ENCODE results near the gene KCNQ1OT1. TPM values are rescaled to one million over a fixed set of nuclear protein-coding genes. Genes with fewer than 3 reads are reported as not detected.

The KCNQ1OT1 gene
- polyA plus RNA-seq, 4 donors, result 0.46 to 2.7 (median 1.5) TPM

- DNase-seq (ENCODE audit: low read depth in 4 of 4, low spot score in 2 of 4), result no peak
Measured at GRCh38 chr11:2689651-2690575, 9.9 kb downstream of the KCNQ1OT1 start.

GRCh38 chr11:2688381-2689231 lies 11.2 kb downstream of the KCNQ1OT1 start:
- DNase-seq (ENCODE audit: low read depth in 4 of 4, low spot score in 2 of 4), result no peak

GRCh38 chr11:2687782-2688191 lies 12.0 kb downstream of the KCNQ1OT1 start:
- DNase-seq (ENCODE audit: low read depth in 4 of 4, low spot score in 2 of 4), result no peak

DNA sequence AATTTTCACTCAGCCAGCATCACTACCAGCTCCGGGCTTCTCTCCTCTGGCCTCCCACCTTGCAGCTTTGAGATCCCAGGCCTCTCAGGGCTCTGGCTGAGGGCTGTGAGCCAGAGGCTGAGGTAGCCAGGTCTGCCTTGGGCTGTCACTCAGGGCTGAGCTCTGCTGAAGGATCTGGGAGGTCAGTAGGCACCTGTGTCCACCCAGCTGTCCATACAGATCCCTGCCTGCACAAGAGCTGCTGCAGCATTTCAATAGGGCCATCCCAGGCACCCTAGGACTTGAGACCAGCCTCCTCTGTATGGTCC lies 12.6 kb downstream of the KCNQ1OT1 start:
- no peak for DNase-seq (ENCODE audit: low read depth in 4 of 4, low spot score in 2 of 4)

- no peak for DNase-seq (ENCODE audit: low read depth in 4 of 4, low spot score in 2 of 4)
Measured at GRCh38 chr11:2686360-2687222, 13.2 kb downstream of the KCNQ1OT1 start.

- DNase-seq (ENCODE audit: low read depth in 4 of 4, low spot score in 2 of 4), result no peak
Measured at GRCh38 chr11:2685566-2686359, 14.0 kb downstream of the KCNQ1OT1 start.

- no peak for DNase-seq (ENCODE audit: low read depth in 4 of 4, low spot score in 2 of 4)
Measured at GRCh38 chr11:2685051-2685450, 14.7 kb downstream of the KCNQ1OT1 start.

GRCh38 chr11:2684581-2684980 lies 15.2 kb downstream of the KCNQ1OT1 start:
- DNase-seq (ENCODE audit: low read depth in 4 of 4, low spot score in 2 of 4), result no peak

DNA sequence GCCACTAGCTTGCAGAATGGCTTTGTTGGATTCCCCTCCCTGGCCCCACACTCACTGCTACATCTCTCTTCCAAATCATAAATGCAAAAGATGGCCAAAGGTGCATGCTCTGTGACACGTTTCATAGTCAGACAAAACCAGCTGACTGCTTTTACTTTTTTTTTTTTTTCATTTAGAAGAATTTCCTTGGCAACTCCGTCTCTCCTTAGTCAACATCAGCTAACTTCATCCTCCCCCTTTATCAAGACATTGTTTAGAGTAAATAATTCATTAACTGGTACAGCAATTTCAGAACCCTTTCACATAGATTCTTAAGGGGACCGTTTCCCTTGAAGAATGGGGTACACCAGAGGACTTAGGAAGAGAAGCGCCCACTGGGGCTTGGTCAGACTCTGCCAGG lies 16.0 kb downstream of the KCNQ1OT1 start:
- no peak for DNase-seq (ENCODE audit: low read depth in 4 of 4, low spot score in 2 of 4)

- no peak for DNase-seq (ENCODE audit: low read depth in 4 of 4, low spot score in 2 of 4)
Measured at GRCh38 chr11:2681408-2682145, 18.2 kb downstream of the KCNQ1OT1 start.

DNA sequence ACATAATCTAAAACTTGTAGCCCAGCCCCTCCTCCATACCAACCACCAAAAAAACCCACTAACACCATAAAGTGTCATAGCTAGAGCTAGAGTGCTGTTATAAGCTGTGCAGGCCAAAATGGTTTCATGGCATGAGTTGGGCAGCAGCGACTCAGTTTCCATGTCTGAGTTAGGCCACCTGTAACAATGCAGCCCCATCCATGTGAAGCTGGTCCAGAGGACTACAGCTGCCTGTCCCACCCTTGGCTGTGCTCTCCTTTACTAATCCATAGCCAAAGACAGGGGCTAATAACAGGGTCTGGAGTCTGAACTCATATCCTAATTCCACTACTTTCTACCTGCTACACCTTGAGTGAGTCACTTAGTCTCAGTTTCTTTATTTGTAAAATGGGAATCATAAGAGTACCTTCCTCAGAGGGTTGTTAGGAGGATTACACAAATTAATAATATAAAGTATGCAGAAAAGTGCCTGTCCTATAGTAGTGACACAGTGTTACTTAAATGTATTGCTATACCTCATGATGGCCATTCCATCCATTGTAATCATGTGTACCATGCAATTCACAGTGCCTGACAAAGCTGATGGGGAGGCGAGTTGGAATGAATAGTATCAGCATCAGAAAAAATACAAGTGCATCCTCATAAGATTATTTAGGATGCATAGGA lies 20.6 kb downstream of the KCNQ1OT1 start:
- no peak for DNase-seq (ENCODE audit: low read depth in 4 of 4, low spot score in 2 of 4)

GRCh38 chr11:2678396-2678795 lies 21.4 kb downstream of the KCNQ1OT1 start:
- no peak for DNase-seq (ENCODE audit: low read depth in 4 of 4, low spot score in 2 of 4)

- DNase-seq (ENCODE audit: low read depth in 4 of 4, low spot score in 2 of 4), result no peak
Measured at GRCh38 chr11:2677127-2677526, 22.7 kb downstream of the KCNQ1OT1 start.

GRCh38 chr11:2675540-2675939 lies 24.3 kb downstream of the KCNQ1OT1 start:
- no peak for DNase-seq (ENCODE audit: low read depth in 4 of 4, low spot score in 2 of 4)

- DNase-seq (ENCODE audit: low read depth in 4 of 4, low spot score in 2 of 4), result no peak
Measured at GRCh38 chr11:2674658-2675131, 25.1 kb downstream of the KCNQ1OT1 start.

DNA sequence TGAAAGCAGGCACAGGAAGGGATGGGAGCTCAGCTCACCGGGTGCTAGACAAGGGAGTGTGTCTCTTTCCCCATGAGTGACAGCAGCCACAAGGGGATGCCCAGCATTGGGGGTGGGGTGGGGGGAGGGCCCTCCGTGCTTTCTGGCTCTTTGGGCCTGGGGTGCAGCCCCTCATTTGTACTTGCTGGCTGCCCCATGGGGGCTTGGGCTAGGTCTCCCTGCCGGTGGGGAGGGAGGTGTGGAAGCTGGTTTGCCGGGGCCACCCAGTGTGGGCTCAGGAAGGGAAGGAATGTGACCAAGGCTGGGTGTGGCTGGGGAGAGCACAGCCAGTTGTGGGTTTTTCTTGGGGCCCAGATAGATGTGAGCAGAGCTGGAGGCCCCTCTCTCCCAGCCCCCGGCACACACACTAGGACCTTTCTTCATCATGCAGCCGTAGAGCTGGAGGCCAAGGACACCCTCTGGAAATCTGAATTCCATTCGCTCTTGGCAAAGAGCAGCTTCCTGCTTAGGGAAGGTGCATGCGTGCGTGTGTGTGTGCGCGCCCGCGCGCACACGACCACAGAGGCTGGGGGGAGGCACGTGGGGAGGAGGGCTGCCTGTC lies 25.8 kb downstream of the KCNQ1OT1 start:
- DNase-seq (ENCODE audit: low read depth in 4 of 4, low spot score in 2 of 4), result no peak

GRCh38 chr11:2673250-2673610 lies 26.6 kb downstream of the KCNQ1OT1 start:
- no peak for DNase-seq (ENCODE audit: low read depth in 4 of 4, low spot score in 2 of 4)

- no peak for DNase-seq (ENCODE audit: low read depth in 4 of 4, low spot score in 2 of 4)
Measured at GRCh38 chr11:2672553-2673249, 27.1 kb downstream of the KCNQ1OT1 start.

Data from left renal cortex interstitium (tissue), 4 donors.